HepG2 (cell line): Measurements from ENCODE around the gene HNRNPF. TPM values are rescaled to one million over a fixed set of nuclear protein-coding genes. Genes with fewer than 3 reads are reported as not detected.
A peak's percentile ranks its signal among the peaks of the same experiment; 100 is the strongest.

Experiments
- AKAP8 ChIP-seq: sonication (generic); formaldehyde crosslinking; IDR thresholded peaks from 2 replicates; pipeline ENCODE4 v1.5.1; 2020; ENCODE audit warnings: mild to moderate bottlenecking, missing genetic modification reagents
- ARHGAP35 ChIP-seq: sonication (generic); formaldehyde crosslinking; IDR thresholded peaks from 2 replicates; pipeline ENCODE4 v1.9.0; 2022; ENCODE audit warnings: mild to moderate bottlenecking, inconsistent platforms, moderate library complexity, missing genetic modification reagents, borderline replicate concordance
- BATF2 ChIP-seq: sonication (generic); formaldehyde crosslinking; IDR thresholded peaks from 2 replicates; pipeline ENCODE4 v1.8.0; 2022; ENCODE audit warnings: mild to moderate bottlenecking, missing genetic modification reagents, moderate library complexity
- KDM5A ChIP-seq: fragments of 200-600 bp; sonication (generic); IDR thresholded peaks from 2 replicates; pipeline ENCODE4 v1.7.0; 2018; ENCODE audit warnings: antibody characterized with exemption, mild to moderate bottlenecking, low read length, borderline replicate concordance
- KLF13 ChIP-seq: sonication (generic); formaldehyde crosslinking; IDR thresholded peaks from 2 replicates; pipeline ENCODE4 v1.4.0; 2020; ENCODE audit warnings: mild to moderate bottlenecking, missing genetic modification reagents
- PITX1 ChIP-seq: sonication (generic); formaldehyde crosslinking; IDR thresholded peaks from 2 replicates; pipeline ENCODE4 v1.5.1; 2020; ENCODE audit warnings: mild to moderate bottlenecking, missing genetic modification reagents
- POLR2G ChIP-seq: fragments of 200-400 bp; formaldehyde crosslinking; IDR thresholded peaks from 2 replicates; pipeline ENCODE4 v1.6.1; 2018; ENCODE audit warnings: mild to moderate bottlenecking, low read depth, low read length, moderate library complexity
- PRMT3 ChIP-seq: sonication (generic); formaldehyde crosslinking; IDR thresholded peaks from 2 replicates; pipeline ENCODE4 v1.8.1; 2022; ENCODE audit warnings: low read depth, mild to moderate bottlenecking, moderate library complexity, missing genetic modification reagents, borderline replicate concordance
- RAD21 ChIP-seq: fragments of 450-650 bp; formaldehyde crosslinking; IDR thresholded peaks from 2 replicates; pipeline ENCODE4 v1.5.0; 2020; ENCODE audit warnings: mild to moderate bottlenecking
- ZBTB20 ChIP-seq: sonication (generic); formaldehyde crosslinking; IDR thresholded peaks from 2 replicates; pipeline ENCODE4 v1.8.1; 2023; ENCODE audit warnings: missing genetic modification reagents, low read depth, mild to moderate bottlenecking, borderline replicate concordance
- ZMAT3 ChIP-seq: sonication (generic); formaldehyde crosslinking; conservative IDR thresholded peaks from 2 replicates; pipeline ENCODE4 v1.7.0; 2021; ENCODE audit warnings: missing genetic modification reagents
- ZNF580 ChIP-seq: IDR thresholded peaks from 2 replicates; pipeline ENCODE4 v1.6.1; 2016; ENCODE audit warnings: low read depth, borderline replicate concordance
- ZNF652 ChIP-seq: IDR thresholded peaks from 2 replicates; pipeline ENCODE4 v1.6.1; 2016; ENCODE audit warnings: low read depth, borderline replicate concordance
- ZUFSP ChIP-seq: sonication (generic); formaldehyde crosslinking; IDR thresholded peaks from 2 replicates; pipeline ENCODE4 v1.9.0; 2021; ENCODE audit warnings: missing genetic modification reagents, mild to moderate bottlenecking, borderline replicate concordance
- polyA plus RNA-seq, 8 experiments: library from polyadenylated mRNA; depleted of rRNA in 3 of 8; stranded (reverse) in 7 of 8; unstranded in 1 of 8; fragments of >200 nt; fragmentation: Illumina TruSeq in 4 of 8; extraction: Trizol in 4 of 8; gene quantifications; 2 replicates each; pipeline versions ENCODE4 v1.2.1 to v1.2.3, GENCODE V29; 2011 to 2016; ENCODE audit warnings: low read depth in 4 of 8, missing spikeins in 1 of 8, mixed read lengths in 1 of 8; ENCODE audit not compliant: insufficient read depth in 1 of 8
- total RNA-seq, 5 experiments: library from RNA; depleted of rRNA; stranded (reverse); fragments of >200 nt; fragmentation: Illumina TruSeq; extraction: Trizol; gene quantifications; 2 replicates each; pipeline ENCODE4 v1.2.3, GENCODE V29; 2016; ENCODE audit warnings: low read depth in 1 of 5
- TF ChIP-seq, protein P1 (sequence below): sonication (generic); formaldehyde crosslinking; IDR thresholded peaks from one replicate; pipeline ENCODE4 v1.5.1; 2020; ENCODE audit warnings: mild to moderate bottlenecking, missing genetic modification reagents; ENCODE audit errors: not compliant biosample characterization
- TF ChIP-seq, protein P2 (sequence below): sonication (generic); formaldehyde crosslinking; IDR thresholded peaks from 2 replicates; pipeline ENCODE4 v1.8.0; 2022; ENCODE audit warnings: low read depth, missing genetic modification reagents

Gene HNRNPF
- total and polyA plus RNA-seq, 2 of the 13 experiments (the other 11 are each of a cell fraction or from before 2014, with no cell fraction given), result 166 to 308 TPM

GRCh38 chr10:43408710-43409384 lies at the start of gene HNRNPF (continued):
- TF ChIP-seq ARHGAP35 (CRISPR knock-in tag) (peak; percentile 91), ZMAT3 (CRISPR knock-in tag) (peak; percentile 99), ZBTB20 (no peak; the same call in 1 of the 2 replicates), RAD21 (CRISPR knock-in tag) (peak; percentile 49; the same call in 1 of the 2 replicates), BATF2 (CRISPR knock-in tag) (peak; percentile 77), ZUFSP (no peak), POLR2G (peak; percentile 87), KLF13 (no peak), ZNF580 (peak; percentile 45; the same call in 1 of the 2 replicates), ZNF652 (no peak), KDM5A (no peak; the same call in 1 of the 2 replicates), PITX1 (CRISPR knock-in tag) (peak; percentile 78), AKAP8 (CRISPR knock-in tag) (no peak), PRMT3 (0 out of 2 replicates have a peak, but pooled peaks have one; percentile 47)
- TF ChIP-seq, protein P1, sequence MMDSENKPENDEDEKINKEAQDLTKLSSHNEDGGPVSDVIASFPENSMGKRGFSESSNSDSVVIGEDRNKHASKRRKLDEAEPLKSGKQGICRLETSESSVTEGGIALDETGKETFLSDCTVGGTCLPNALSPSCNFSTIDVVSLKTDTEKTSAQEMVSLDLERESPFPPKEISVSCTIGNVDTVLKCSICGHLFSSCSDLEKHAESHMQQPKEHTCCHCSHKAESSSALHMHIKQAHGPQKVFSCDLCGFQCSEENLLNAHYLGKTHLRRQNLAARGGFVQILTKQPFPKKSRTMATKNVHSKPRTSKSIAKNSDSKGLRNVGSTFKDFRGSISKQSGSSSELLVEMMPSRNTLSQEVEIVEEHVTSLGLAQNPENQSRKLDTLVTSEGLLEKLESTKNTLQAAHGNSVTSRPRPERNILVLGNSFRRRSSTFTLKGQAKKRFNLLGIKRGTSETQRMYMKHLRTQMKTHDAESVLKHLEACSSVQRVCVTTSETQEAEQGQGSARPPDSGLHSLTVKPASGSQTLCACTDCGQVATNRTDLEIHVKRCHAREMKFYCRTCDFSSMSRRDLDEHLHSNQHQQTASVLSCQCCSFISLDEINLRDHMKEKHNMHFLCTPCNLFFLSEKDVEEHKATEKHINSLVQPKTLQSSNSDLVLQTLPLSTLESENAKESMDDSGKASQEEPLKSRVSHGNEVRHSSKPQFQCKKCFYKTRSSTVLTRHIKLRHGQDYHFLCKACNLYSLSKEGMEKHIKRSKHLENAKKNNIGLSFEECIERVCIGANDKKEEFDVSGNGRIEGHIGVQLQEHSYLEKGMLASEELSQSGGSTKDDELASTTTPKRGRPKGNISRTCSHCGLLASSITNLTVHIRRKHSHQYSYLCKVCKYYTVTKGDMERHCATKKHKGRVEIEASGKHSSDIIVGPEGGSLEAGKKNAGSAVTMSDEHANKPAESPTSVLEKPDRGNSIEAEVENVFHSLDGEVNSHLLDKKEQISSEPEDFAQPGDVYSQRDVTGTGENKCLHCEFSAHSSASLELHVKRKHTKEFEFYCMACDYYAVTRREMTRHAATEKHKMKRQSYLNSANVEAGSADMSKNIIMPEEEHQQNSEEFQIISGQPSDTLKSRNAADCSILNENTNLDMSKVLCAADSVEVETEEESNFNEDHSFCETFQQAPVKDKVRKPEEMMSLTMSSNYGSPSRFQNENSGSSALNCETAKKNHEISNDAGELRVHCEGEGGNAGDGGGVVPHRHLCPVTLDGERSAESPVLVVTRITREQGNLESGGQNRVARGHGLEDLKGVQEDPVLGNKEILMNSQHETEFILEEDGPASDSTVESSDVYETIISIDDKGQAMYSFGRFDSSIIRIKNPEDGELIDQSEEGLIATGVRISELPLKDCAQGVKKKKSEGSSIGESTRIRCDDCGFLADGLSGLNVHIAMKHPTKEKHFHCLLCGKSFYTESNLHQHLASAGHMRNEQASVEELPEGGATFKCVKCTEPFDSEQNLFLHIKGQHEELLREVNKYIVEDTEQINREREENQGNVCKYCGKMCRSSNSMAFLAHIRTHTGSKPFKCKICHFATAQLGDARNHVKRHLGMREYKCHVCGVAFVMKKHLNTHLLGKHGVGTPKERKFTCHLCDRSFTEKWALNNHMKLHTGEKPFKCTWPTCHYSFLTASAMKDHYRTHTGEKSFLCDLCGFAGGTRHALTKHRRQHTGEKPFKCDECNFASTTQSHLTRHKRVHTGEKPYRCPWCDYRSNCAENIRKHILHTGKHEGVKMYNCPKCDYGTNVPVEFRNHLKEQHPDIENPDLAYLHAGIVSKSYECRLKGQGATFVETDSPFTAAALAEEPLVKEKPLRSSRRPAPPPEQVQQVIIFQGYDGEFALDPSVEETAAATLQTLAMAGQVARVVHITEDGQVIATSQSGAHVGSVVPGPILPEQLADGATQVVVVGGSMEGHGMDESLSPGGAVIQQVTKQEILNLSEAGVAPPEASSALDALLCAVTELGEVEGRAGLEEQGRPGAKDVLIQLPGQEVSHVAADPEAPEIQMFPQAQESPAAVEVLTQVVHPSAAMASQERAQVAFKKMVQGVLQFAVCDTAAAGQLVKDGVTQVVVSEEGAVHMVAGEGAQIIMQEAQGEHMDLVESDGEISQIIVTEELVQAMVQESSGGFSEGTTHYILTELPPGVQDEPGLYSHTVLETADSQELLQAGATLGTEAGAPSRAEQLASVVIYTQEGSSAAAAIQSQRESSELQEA, result peak; percentile 32
- TF ChIP-seq, protein P2, sequence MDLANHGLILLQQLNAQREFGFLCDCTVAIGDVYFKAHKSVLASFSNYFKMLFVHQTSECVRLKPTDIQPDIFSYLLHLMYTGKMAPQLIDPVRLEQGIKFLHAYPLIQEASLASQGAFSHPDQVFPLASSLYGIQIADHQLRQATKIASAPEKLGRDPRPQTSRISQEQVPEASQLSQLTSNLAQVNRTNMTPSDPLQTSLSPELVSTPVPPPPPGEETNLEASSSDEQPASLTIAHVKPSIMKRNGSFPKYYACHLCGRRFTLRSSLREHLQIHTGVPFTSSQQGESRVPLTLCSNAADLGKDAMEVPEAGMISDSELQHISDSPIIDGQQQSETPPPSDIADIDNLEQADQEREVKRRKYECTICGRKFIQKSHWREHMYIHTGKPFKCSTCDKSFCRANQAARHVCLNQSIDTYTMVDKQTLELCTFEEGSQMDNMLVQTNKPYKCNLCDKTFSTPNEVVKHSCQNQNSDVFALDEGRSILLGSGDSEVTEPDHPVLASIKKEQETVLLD (CRISPR knock-in tag), result peak; percentile 67; the same call in 1 of the 2 replicates
